SK-N-SH treated with all-trans-retinoic acid at 6 μM for 48 hours (cell line): Measurements from ENCODE around the gene FBXO38.

Experiments
- RARB ChIP-seq: fragments of 250-450 bp; sonication (Bioruptor Pico); IDR thresholded peaks from 2 replicates; pipeline ENCODE4 v1.8.0; 2021; ENCODE audit warnings: mild to moderate bottlenecking, moderate library complexity
- TCF4 ChIP-seq: fragments of 250-450 bp; sonication (Bioruptor Pico); IDR thresholded peaks from 2 replicates; pipeline ENCODE4 v1.8.0; 2021; ENCODE audit warnings: mild to moderate bottlenecking, moderate library complexity, borderline replicate concordance
- ZFP3 ChIP-seq: fragments of 250-450 bp; sonication (Bioruptor Pico); IDR thresholded peaks from 2 replicates; pipeline ENCODE4 v1.5.0; 2020; ENCODE audit warnings: mild to moderate bottlenecking, moderate library complexity
- ZFP30 ChIP-seq: fragments of 450-650 bp; formaldehyde crosslinking; IDR thresholded peaks from 2 replicates; pipeline ENCODE4 v1.5.0; 2022; ENCODE audit warnings: mild to moderate bottlenecking, moderate library complexity
- TF ChIP-seq, protein P1 (sequence below): fragments of 250-450 bp; sonication (Bioruptor Pico); IDR thresholded peaks from 2 replicates; pipeline ENCODE4 v1.5.1; 2021; ENCODE audit warnings: mild to moderate bottlenecking, moderate library complexity
- TF ChIP-seq, protein P2 (sequence below): fragments of 250-450 bp; sonication (Bioruptor Pico); IDR thresholded peaks from 2 replicates; pipeline ENCODE4 v1.8.0; 2021; ENCODE audit warnings: low read depth, mild to moderate bottlenecking, moderate library complexity, borderline replicate concordance
- TF ChIP-seq, protein P3 (sequence below): fragments of 250-450 bp; sonication (Bioruptor Pico); IDR thresholded peaks from 2 replicates; pipeline ENCODE4 v1.5.1; 2020; ENCODE audit warnings: low read depth, mild to moderate bottlenecking, moderate library complexity

DNA sequence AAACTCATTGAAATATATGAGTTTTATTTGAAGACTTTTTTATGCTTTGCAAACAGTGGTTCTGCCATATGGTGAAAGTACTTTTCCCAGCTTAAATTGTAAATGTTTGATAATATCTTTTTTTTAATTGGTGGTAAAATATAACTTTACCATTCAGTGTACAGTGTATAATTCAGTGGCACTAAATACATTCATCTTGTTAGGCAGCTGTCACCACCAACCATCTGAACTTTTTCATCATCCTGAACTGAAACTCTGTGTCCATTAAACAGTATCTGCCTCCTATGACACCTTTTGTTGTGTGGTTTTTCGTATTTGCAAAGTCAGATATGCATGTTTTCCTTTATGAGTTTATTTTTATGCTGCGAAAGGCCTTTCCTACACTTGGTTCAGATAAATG, 45.1 kb downstream of the FBXO38 start:
- TF ChIP-seq ZFP3 (CRISPR knock-in tag) (no peak), ZFP30 (no peak), TCF4 (no peak), RARB (CRISPR knock-in tag) (no peak)
- TF ChIP-seq, protein P1, sequence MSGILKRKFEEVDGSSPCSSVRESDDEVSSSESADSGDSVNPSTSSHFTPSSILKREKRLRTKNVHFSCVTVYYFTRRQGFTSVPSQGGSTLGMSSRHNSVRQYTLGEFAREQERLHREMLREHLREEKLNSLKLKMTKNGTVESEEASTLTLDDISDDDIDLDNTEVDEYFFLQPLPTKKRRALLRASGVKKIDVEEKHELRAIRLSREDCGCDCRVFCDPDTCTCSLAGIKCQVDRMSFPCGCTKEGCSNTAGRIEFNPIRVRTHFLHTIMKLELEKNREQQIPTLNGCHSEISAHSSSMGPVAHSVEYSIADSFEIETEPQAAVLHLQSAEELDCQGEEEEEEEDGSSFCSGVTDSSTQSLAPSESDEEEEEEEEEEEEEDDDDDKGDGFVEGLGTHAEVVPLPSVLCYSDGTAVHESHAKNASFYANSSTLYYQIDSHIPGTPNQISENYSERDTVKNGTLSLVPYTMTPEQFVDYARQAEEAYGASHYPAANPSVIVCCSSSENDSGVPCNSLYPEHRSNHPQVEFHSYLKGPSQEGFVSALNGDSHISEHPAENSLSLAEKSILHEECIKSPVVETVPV (CRISPR knock-in tag) = no peak
- TF ChIP-seq, protein P2, sequence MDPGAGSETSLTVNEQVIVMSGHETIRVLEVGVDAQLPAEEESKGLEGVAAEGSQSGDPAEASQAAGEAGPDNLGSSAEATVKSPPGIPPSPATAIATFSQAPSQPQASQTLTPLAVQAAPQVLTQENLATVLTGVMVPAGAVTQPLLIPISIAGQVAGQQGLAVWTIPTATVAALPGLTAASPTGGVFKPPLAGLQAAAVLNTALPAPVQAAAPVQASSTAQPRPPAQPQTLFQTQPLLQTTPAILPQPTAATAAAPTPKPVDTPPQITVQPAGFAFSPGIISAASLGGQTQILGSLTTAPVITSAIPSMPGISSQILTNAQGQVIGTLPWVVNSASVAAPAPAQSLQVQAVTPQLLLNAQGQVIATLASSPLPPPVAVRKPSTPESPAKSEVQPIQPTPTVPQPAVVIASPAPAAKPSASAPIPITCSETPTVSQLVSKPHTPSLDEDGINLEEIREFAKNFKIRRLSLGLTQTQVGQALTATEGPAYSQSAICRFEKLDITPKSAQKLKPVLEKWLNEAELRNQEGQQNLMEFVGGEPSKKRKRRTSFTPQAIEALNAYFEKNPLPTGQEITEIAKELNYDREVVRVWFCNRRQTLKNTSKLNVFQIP (CRISPR knock-in tag) = no peak
- TF ChIP-seq, protein P3, sequence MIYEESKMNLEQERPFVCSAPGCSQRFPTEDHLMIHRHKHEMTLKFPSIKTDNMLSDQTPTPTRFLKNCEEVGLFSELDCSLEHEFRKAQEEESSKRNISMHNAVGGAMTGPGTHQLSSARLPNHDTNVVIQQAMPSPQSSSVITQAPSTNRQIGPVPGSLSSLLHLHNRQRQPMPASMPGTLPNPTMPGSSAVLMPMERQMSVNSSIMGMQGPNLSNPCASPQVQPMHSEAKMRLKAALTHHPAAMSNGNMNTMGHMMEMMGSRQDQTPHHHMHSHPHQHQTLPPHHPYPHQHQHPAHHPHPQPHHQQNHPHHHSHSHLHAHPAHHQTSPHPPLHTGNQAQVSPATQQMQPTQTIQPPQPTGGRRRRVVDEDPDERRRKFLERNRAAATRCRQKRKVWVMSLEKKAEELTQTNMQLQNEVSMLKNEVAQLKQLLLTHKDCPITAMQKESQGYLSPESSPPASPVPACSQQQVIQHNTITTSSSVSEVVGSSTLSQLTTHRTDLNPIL (CRISPR knock-in tag) = no peak
